ENCODE measurements around the gene RNF208.

DNA sequence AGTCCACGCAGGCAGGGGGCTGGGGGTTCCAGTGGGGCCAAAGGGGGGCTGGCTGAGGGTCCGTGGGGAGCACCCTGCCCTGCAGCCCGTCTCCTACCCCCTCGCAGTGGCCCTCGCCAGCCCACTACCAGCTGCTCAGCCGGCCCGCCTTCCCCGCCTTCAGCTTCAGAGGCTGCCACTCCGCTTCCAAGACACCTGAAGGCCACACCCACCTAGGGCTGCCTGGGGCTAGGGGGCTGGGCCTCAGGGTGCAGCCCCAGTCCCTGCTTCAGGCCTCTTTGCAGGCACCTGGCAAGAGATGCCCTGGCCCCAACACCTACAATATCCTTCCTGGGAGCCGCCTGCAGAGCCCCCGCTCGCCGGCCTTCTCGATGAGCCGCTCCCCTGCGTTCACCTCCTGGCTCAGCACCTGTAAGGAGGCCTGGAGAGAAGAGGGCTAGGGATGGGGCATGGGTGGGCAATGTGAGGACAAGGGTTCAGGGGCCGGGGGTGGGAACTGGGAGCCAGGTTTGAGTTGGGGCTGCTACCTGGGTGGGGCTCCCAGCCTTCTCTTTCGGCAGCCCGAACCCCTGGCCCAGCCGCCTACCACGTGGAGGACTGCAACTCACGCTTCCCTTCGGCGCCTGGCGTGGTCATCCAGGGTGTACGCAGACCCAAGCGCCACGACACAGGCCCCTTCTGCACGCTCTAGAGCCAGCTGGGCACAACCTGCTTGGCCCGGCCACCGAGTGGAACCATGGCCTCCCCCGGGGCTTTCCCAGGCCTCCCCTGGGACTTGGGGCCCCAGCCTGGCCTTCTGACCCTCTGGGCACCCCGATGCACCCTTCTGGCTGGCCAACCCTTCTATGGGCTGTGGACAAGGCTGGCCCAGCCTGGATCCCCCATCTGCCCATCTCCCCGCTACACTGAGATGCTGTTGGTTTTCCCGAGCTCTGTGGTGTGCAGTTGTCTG, 30.8 kb upstream of the RNF208 start:
- TF ChIP-seq, protein P1, sequence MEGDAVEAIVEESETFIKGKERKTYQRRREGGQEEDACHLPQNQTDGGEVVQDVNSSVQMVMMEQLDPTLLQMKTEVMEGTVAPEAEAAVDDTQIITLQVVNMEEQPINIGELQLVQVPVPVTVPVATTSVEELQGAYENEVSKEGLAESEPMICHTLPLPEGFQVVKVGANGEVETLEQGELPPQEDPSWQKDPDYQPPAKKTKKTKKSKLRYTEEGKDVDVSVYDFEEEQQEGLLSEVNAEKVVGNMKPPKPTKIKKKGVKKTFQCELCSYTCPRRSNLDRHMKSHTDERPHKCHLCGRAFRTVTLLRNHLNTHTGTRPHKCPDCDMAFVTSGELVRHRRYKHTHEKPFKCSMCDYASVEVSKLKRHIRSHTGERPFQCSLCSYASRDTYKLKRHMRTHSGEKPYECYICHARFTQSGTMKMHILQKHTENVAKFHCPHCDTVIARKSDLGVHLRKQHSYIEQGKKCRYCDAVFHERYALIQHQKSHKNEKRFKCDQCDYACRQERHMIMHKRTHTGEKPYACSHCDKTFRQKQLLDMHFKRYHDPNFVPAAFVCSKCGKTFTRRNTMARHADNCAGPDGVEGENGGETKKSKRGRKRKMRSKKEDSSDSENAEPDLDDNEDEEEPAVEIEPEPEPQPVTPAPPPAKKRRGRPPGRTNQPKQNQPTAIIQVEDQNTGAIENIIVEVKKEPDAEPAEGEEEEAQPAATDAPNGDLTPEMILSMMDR (IDR thresholded peaks at IDR 0.05) = no peak
- no peak for TF ChIP-seq EZH2 (IDR thresholded peaks at IDR 0.05; ENCODE audit: borderline replicate concordance, insufficient read depth, low read depth, low read length, poor library complexity, severe bottlenecking)

Data from B cell (primary cell).